GM21526 (cell line): ENCODE data around the gene AGPAT3.

ENCODE experiments used
- ATAC-seq: cut with Tn5 transposase; IDR thresholded peaks from one replicate; pipeline ENCODE4 v1.9.1; 2021; ENCODE audit warnings: moderate library complexity; ENCODE audit not compliant: unreplicated experiment, low FRiP score

AGPAT3 gene

DNA sequence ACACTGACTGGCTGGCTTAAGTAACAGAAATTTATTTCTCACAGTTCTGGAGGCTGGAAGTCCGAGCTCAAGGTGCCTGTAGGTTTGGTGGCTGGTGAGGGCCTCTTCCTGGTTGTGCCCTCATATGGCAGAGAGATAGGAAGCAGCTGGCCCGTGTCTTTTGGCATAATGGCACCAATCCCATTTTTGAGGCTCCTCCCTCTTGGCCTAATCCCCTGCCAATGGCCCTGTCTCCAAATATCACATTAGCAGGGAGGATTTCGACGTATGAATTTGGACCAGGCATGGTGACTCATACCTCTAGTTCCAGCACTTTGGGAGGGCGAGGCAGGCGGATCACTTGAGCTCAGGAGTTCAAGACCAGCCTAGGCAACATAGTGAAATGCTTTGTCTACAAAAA lies 37.4 kb downstream of the AGPAT3 start:
- no peak for ATAC-seq

DNA sequence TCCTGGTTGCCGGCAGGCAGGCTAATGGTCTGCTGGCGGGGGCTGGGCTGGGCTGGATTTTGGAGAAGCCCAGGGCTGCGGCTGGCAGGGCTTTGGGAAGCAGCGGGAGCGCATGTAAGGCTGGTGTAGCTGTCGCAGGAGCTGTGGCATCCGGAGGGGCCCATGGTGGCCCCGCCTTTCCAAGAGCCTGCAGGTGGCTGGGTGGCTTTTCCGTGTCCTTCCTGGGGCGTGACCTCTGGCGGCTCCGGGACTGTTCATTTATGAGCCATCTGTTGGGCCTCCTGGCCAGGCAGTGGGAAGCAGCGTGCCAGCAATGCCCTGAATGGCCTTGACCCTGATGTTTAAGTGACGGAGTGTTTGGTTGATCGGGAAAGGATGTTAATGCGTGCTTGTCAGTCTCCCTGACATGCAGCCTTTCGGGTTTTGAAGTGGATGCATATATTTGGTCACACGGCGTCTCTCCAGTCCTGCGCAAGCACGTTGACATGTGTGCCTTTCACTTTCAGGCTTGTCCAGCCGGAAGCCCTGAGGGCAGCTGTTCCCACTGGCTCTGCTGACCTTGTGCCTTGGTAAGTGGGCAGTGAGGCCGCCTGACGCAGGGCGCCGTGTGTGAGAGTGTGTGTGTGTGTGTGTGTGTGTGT lies 38.5 kb downstream of the AGPAT3 start:
- no peak for ATAC-seq

DNA sequence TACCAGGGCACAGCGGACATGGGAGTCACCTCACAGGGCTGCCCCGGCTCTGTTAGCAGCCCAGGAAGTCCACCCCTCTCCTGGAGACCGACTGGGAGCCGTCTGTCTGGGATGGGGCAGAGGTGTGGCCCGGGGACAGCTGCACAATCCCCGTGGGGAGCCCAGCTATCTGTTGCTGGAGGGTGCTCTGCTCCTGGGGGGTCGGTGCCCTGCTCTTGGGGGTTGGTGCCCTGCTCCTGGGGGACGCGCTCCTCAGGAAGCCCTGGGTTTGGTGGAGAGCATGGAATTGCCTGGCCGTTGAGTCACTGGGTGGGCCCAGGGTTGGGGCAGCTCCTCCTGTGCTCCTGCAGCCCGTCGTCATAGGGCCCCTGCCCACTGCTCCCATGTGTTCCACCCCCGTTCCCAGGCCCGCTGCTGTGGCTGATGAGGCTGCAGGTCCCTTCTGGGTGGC lies 39.3 kb downstream of the AGPAT3 start:
- no peak for ATAC-seq

DNA sequence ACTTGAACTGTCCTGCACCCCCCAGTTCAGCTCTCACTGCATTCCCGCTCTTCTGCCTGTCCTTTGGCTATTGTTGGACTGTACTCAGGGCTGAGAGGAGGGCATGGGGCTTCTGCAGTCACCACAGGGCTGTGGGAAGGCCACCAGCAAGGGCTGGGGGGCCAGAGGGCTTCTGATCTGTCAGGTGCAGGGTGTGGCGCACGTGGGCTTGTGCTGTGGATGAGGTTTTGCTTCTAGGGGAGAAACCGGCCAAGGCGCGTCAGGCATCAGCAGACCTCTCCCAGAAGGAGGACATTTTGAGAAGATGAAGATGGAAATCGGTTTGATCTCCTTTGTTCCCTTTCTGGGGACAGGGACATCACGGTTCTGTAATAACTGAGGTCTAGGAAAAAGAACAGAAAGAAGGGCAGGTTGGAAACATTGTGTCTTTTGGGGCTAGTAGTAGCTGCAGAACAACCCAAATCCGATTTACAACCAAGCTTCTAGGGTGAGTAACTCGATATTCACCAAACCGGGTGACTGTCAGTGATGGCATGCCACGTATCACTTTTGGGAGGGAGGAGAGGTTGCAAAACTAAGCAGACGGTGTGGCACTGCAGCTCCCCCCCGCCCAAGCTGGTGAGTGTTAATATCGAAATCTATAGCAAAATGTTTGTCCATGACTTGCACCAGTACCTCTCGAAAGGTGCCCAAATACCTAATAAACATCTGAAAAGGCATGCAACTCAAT lies 40.9 kb downstream of the AGPAT3 start:
- no peak for ATAC-seq

DNA sequence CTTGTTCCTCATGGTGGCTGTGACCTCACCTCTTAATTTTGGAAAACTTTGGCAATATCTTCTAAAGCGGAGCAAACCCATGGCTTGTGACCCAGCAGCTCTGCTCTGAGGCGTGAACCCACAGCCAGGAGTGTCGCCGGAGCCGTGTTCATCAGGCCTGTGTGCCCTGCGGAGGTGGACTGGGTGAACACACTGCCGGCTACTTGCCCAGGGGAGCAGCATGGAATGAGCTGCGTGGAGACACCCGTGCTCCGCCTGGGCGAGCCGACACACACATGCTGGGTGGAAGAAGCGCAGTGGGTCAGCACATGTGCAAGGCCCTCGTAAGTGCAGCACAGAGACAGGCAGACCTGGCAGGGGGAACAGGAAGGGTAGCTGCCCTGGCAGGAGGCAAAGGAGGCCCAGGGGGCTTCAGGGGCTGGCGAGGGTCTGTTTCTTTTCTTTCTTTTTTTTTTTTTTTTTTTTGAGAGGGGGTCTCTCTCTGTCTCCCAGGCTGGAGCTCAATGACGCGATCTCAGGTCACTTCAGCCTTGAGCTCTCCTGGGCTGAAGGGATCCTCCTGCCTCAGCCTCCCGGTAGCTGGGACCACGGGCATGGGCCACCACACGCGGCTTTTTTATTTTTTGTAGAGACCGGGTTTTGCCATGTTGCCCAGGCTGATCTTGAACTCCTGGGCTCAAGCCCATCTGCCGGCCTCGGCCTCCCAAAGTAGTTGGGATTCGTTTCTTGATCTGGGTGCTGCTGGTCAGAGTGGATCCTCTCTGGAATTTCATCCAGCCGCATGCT lies 41.8 kb downstream of the AGPAT3 start:
- no peak for ATAC-seq

DNA sequence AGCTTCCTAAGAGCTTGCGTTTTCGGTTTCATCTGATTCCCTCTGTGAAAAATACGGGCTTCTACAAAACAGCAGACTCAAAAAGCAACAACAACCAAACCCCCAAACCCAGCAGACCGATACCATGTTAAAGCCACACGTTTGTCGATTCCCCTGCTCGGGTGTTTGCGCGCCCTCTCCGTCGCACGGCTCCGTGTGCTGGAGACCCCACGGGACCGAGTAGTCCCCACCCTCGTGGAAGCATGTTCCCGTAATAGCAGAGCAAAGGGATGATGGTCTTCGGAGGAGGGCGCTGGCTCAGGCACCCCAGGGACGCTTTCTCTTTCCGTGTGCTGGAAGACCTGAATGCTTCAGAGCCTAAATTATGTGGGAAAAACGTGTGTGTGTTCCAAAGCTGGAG lies 42.7 kb downstream of the AGPAT3 start:
- no peak for ATAC-seq

DNA sequence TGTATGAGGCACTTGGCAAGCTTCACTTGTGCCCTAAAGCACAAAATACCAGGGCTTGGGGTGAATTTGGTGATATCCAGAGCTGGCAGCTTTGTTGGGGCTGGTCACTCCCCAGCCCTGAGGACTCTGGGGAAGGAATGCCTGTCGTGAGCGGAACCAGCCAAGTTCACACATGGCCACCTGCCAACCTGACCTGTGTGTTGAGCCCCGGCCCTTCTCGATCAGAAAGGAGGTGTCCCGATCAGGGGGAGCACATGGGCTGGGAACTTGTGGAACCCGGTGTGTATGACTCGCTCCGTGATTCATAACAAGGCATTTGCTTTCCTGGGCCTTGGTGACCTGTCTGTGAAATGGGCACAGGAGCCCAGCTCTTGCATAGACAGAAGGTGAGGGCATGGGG lies 43.1 kb downstream of the AGPAT3 start:
- ATAC-seq = no peak

DNA sequence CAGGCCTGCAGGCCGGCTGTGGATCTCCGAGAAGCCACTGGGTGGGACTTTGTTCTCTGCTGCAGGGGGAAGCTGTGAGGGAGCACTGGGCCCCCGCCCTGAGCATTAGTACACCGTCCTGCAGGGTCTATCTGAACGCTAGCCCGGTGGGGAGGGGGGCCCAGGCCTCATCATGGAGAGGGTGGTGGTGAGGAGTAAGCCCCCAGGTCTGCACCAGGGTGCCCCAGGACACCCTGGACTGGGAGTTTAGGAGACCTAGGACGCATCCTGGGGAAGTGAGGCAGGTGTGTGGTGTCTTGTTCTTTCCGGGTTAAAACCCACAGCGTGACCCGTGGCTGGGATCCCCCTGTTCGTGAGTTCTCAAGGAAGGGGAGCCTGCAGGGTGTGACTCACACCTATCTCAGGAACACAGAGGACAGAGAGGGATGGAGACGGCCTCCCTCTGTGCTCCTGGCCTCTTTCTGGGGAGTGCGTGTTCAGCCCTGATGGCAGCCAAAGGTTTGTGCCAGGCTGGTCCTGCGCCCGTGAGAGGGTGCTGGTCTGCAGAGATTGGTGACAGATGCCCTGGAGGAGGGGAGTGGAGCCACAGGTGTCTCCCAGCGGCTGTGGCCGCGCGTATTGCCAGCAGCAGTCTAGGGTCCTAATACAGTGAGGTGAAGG lies 44.8 kb downstream of the AGPAT3 start:
- no peak for ATAC-seq

DNA sequence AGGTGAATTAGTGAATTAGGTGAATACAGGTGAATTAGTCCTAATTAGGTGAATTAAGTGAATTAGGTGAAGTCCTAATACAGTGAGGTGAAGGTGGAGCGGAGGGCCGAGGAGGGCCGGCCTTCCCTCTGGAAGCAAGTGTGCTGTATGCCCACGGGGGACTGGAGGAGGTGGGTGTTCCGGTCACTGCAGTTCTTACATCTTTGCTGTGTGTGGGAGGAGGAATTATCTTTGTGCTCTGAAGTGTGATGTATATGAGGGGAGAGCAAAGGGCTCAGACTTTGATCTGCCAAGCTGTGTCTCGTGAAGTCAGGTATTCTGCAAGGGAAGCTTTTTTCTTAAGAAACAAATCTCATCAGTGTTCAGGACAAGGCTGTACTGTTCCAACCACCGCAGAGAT lies 45.4 kb downstream of the AGPAT3 start:
- no peak for ATAC-seq

DNA sequence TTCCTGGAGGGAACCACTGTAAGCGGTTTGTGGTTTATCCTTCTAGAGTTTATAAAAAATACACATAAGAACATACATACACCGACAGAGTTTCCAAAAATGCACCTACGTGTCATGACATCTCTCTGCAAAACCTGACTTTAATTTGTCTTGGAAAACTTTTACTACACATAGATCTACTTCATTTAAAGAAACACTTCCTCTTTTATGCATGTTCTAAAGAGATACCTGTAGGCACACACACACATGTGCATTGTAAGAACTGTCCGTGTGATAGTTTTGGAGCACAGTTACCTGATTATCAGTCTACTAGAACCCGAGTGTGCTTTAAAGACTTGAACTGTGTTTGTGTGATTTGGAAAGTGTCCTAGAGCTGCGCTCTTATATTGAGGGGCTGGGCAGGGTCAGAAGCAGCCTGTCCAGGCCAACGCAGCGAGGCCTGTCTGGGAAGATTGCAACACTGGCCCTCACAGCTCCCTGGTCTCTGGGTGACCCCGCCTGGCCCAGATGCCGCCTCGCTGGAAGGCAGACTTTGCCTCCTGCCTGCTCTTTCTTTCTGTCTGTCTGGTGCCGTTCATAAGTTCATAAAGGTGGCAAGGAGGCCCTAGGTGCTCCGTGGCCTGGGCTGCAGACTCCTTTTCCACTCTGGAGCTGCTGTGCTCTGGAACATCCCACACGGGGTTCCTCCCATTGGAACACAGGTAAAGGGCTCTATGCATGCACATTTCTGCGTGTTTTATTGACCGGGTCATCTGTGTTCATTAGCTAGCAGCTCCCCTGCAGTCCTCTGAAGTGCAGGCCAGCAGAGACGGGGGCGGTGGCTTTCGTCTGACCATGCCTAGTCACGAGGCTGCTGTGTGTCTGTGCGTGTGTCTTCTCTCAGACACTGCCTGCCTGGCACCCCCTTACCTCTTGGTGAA lies 46.3 kb downstream of the AGPAT3 start:
- ATAC-seq = no peak

DNA sequence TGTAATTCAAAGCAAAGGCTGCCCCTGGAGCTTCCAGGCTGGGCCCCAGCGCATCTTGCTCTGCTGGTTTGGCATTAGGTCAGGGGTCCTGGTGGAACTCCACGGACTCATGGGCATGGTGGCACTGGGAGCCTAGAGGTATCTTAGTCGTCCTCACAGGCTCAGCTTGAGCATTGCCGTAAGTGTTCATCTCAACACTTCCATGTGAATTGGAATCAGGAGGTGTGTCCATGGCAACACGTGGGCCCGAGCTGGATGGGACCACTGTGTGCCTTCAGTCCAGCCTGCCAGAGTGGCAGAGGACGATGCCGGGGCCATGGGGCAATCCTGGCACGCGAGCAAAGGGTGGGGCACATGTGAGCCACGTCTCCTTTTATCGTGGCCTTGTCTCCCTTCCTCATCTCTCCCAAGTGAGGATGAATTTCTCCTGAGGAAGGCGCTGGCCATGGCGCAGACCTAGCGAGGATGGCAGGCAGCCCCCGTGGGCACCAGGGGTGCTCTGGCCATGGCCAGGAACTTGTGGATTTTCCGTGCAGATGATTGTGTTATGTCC lies 47.0 kb downstream of the AGPAT3 start:
- no peak for ATAC-seq

DNA sequence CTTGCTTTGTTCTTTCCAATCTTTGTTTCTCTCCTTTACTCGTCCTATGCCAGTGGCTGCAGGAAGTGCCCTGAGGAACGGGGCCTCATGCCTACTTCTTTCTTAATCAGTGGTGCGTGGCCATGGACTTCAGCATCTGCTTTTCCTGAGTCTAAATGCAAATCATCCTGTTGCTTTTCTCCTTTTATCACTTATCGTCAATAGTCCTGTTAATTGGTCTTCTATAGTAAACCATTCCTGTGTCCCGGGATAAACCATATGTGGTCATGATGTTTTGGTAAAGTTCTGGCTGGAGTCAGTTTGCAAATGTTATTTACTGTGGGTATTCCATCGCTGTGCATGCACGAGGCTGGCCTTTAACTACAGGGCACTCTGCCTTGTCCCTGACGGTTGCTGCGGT lies 47.5 kb downstream of the AGPAT3 start:
- no peak for ATAC-seq

DNA sequence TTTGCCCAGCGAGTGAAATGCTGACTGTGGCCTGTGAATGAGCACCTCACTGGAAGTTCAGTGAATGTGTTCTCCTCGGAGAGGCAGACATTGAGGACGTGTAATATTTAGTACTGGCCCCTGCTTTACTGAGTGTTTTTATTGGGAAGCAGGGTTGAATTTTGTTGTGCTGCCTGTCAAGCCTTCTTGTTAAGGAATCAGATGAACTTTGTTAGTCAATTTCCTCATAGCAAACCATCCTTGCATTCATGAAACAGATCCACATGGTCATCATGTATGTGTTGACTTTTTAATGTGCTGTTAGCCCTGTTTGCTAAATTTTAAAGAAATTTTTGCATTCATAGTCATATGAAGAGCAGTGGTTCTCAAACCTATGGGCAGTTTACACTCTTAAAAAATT lies 47.9 kb downstream of the AGPAT3 start:
- no peak for ATAC-seq

DNA sequence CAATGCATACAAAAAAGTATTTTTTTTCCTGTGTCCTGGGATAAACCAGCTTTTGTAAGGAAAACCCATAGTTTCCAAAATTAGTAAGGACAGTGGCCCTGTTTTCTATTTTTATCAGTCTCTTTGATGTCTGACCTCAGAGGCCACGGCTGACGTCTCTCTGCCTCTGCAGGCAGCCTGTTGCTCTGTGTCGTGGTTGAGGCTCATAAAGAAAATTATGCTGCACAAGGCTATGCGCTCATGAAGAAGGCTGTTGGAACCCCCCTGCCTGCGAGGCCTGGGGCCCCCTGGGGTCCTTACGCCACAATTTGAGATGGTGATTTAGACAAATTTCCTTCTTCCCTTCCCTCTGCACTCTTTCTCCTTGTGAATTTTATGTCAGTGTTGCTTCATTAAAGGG lies 48.9 kb downstream of the AGPAT3 start:
- no peak for ATAC-seq

DNA sequence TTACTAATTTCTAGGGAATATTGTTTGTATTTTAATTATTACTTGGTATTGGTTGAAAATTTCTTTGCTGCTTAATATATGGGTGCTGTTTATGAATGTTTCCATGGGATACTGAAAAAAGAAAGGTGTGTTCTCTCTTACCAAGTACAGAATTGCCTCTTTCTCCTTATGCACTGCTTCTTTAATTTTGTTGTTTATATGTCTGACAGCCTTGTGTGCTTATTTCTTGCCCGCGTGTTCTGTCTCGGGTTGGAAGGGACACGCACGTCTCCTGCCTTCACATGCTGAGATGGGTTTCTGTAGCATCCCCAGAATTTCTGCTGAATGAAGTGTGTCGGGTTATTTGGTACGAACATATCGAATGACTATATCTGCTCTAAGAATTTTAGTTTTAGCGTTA lies 51.1 kb downstream of the AGPAT3 start:
- ATAC-seq = no peak

DNA sequence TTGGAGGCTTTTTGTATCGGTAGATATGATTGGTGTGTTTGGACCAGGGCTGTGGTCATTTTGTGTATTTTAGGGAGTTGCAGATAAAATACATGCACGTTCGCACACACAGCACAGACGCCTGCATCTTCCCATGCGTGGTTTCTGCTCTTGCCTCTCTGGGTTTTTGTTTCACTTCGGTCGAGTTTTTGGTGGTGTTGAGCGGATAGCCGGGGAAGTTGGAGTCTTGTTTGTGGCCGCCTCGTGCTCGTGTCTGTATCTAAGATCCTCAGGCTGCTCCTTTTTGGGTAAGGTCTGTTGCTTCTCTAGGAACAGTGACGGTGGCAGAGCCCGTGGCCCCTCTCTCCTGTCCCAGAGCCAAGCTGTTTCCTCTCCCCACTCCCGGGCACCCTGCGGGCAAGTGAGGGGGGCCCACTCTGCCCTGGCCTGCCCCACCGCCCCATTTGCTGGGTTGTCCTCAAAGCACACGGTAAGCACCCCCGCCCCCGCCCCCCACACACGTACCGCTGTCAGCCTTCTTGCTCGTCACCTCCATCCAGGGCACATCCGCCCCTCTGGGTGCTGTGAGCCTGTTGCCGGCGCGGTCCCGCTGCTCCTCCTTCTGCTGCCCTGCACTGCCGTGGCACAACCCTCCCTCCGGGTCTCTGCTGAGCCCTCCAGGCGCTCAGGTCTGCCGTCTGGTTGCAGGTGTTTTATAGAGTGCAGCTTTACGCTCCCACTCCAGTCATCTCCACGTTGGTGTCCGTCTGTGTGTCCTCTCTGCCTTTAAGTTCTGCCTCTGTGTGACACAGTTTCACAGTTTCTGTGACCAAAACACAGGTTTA lies 51.9 kb downstream of the AGPAT3 start:
- no peak for ATAC-seq

DNA sequence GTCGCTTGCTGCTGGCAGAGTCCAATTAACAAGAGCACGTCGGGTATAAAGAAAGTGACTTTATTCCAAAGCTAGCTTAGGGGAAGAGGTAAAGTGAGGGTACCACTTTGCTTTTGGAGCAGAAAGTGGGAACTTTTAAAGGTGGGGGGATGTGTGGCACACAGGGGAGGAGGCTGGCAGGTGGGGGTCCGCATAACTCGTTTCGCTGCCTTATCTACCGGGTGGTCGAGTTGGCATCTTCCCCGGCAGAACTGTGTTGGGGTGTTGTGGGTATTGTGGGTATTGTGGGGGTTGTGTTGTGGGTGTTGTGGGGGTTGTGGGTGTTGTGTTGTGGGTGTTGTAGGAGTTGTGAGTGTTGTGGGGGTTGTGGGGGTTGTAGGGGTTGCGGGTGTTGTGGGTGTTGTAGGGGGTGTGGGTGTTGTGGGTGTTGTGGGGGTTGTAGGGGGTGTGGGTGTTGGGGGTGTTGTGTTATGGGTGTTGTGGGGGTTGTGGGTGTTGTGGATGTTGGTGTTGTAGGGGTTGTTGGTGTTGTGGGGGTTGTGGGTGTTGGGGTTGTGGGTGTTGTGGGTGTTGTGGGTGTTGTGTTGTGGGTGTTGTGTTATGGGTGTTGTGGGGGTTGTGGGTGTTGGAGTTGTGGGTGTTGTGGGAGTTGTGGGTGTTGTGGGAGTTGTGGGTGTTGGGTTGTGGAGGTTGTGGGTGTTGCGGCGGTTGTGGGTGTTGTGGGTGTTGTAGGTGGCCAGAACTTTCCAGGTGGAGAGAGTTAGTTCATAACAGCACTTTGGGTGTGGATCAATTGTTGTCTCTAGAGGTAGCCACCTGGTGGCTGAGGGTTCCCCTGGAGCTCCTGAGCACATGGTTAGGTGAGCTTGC lies 52.7 kb downstream of the AGPAT3 start:
- no peak for ATAC-seq

DNA sequence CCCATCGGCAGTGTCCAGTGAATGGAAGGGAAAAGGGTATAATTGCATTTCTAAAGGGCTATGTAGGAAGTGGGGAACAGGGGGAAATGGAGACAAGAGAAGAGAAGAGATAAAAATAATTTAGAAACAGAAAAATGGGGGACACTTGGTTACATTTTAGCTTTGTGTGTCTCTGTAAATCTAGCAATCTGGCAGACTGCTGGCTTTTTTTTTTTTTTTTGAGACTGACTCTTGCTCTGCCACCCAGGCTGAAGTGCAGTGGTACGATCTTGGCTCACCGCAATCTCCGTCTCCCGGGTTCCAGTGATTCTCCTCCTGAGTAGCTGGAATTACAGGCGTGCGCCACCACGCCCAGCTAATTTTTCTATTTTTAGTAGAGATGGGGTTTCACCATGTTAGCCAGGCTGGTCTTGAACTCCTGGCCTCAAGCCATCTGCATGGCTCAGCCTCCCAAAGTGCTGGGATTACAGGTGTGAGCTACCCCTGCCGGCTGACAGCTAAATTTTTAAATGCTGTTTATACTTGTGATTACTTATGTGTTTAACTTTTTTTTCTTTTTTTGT lies 53.4 kb downstream of the AGPAT3 start:
- no peak for ATAC-seq
